K562 (cell line): ENCODE data around the gene STON2. TPM values are rescaled to one million over a fixed set of nuclear protein-coding genes. Genes with fewer than 3 reads are reported as not detected.

Source experiments
- ATAC-seq: fragments of 200-7000 bp; cut with Tn5 transposase; 3 replicates; pipeline ENCODE4 v1.9.1; 2020; ENCODE audit warnings: moderate library complexity
- BruUV-seq: library from RNA; stranded (reverse); fragments of 400-500 nt; replicated peaks from 2 replicates; lab custom pipeline; 2021; lab: Mats Ljungman, UMichigan
- CTCF ChIA-PET: fragments of 300-600 bp; formaldehyde crosslinking; extraction: SDS; loops from one replicate; lab custom pipeline; 2021; ENCODE audit warnings: low intra/inter-chr PET ratio; lab: Yijun Ruan, JAX
- POLR2A ChIA-PET: fragments of 300-600, 350-650 bp; sonication (Branson Sonifier 250); formaldehyde crosslinking; extraction: SDS; loops from one replicate; lab custom pipeline; 2021; ENCODE audit warnings: antibody characterized with exemption, inconsistent platforms; lab: Yijun Ruan, JAX
- DNase-seq, 4 experiments: peaks; one replicate each; pipeline versions ENCODE4 v3.0.0 to v3.0.0-alpha.2; 2011 to 2018; ENCODE audit warnings: low spot score in 3 of 4, mixed read lengths in 3 of 4; ENCODE audit errors: extremely low read depth in 1 of 4
- FAIRE-seq: peaks from 2 replicates; lab custom pipeline; 2011; peaks lifted over from hg19 to GRCh38; lab: Jason Lieb, UNC
- H2AFZ ChIP-seq: 2 replicates; pipeline ENCODE4 v1.6.0; 2011; ENCODE audit warnings: low read depth, low read length, control low read depth, inconsistent platforms
- H3K27ac ChIP-seq: fragments of 200-600 bp; 3 replicates; pipeline ENCODE4 v1.8.0; 2011; ENCODE audit warnings: low read depth, mild to moderate bottlenecking, control low read depth, inconsistent platforms, low read length, moderate library complexity, mixed read lengths; ENCODE audit errors: extremely low read depth
- H3K27me3 ChIP-seq, 2 experiments: fragments of 300-600 bp in 1 of 2; 2 replicates in 1 of 2; 3 replicates in 1 of 2; pipeline versions ENCODE4 v1.6.0 to v1.8.0; 2011; ENCODE audit warnings: inconsistent platforms in 2 of 2, low read length in 2 of 2, mild to moderate bottlenecking in 1 of 2, mixed read lengths in 1 of 2, moderate library complexity in 1 of 2; ENCODE audit not compliant: control insufficient read depth in 2 of 2, insufficient read depth in 2 of 2
- H3K36me3 ChIP-seq: fragments of 300-600 bp; 3 replicates; pipeline ENCODE4 v1.8.0; 2011; ENCODE audit warnings: mild to moderate bottlenecking, low read length, inconsistent platforms; ENCODE audit not compliant: control insufficient read depth, insufficient read depth
- H3K4me1 ChIP-seq, 2 experiments: fragments of 200-600 bp in 1 of 2; replicated peaks in 1 of 2; 2 replicates in 1 of 2; 3 replicates in 1 of 2; pipeline versions ENCODE4 v1.5.1 to v1.8.0; 2011; ENCODE audit warnings: inconsistent platforms in 2 of 2, low read length in 2 of 2, mild to moderate bottlenecking in 1 of 2, mixed read lengths in 1 of 2, moderate library complexity in 1 of 2; ENCODE audit not compliant: control insufficient read depth in 2 of 2, insufficient read depth in 2 of 2
- H3K4me2 ChIP-seq: 2 replicates; pipeline ENCODE4 v1.6.1; 2011; ENCODE audit warnings: low read length, control low read depth, inconsistent platforms, mixed read lengths; ENCODE audit not compliant: insufficient read depth
- H3K4me3 ChIP-seq: fragments of 200-600 bp; sonication (generic), shearing (Covaris generic); 2 replicates; pipeline ENCODE4 v1.5.1; 2016; ENCODE audit warnings: control low read depth, inconsistent platforms
- H3K79me2 ChIP-seq: fragments of 200-600 bp; 3 replicates; pipeline ENCODE4 v1.8.0; 2011; ENCODE audit warnings: low read length, inconsistent platforms; ENCODE audit not compliant: control insufficient read depth, insufficient read depth
- H3K9ac ChIP-seq, 2 experiments: 2 replicates each; pipeline versions ENCODE4 v1.6.0 to v1.6.1; 2011; ENCODE audit warnings: low read depth in 2 of 2, low read length in 2 of 2, control low read depth in 1 of 2, inconsistent platforms in 1 of 2, mild to moderate bottlenecking in 1 of 2, mixed read lengths in 1 of 2; ENCODE audit not compliant: insufficient read depth in 1 of 2
- H3K9me1 ChIP-seq: one replicate; pipeline ENCODE4 v1.6.0; 2011; ENCODE audit warnings: inconsistent platforms, mild to moderate bottlenecking, low read length, moderate library complexity; ENCODE audit not compliant: control insufficient read depth, insufficient read depth
- H3K9me3 ChIP-seq: replicated peaks from 2 replicates; pipeline ENCODE4 v1.5.1; 2011; ENCODE audit warnings: low read depth, low read length, inconsistent platforms; ENCODE audit not compliant: control insufficient read depth, insufficient read depth
- H4K20me1 ChIP-seq: replicated peaks from 2 replicates; pipeline ENCODE4 v1.6.1; 2011; ENCODE audit warnings: low read length, inconsistent platforms, mixed read lengths; ENCODE audit not compliant: control insufficient read depth, insufficient read depth
- ARNT ChIP-seq, 2 experiments: fragments of 450-650 bp; IDR thresholded peaks; 2 replicates each; pipeline ENCODE4 v1.6.1; 2016; ENCODE audit warnings: mild to moderate bottlenecking in 1 of 2
- ATF7 ChIP-seq: fragments of 450-650 bp; IDR thresholded peaks from 2 replicates; pipeline ENCODE4 v1.7.1; 2014; ENCODE audit warnings: mild to moderate bottlenecking, moderate library complexity
- DPF2 ChIP-seq: fragments of 450-650 bp; IDR thresholded peaks from 2 replicates; pipeline ENCODE4 v1.6.1; 2016
- E2F6 ChIP-seq, 2 experiments: IDR thresholded peaks; 2 replicates each; pipeline ENCODE4 v1.6.1; 2011; ENCODE audit warnings: borderline replicate concordance in 1 of 2, control low read depth in 1 of 2, low read depth in 1 of 2, low read length in 1 of 2, mild to moderate bottlenecking in 1 of 2, mixed read lengths in 1 of 2, moderate library complexity in 1 of 2; ENCODE audit not compliant: insufficient read depth in 1 of 2, insufficient read length in 1 of 2, poor library complexity in 1 of 2, severe bottlenecking in 1 of 2; ENCODE audit errors: extremely low read depth in 1 of 2
- FOXM1 ChIP-seq, 2 experiments: fragments of 450-650 bp in 1 of 2; sonication (generic) in 1 of 2; formaldehyde crosslinking in 1 of 2; IDR thresholded peaks; 2 replicates each; pipeline versions ENCODE4 v1.6.1 to v1.9.0; 2017 to 2022; ENCODE audit warnings: low read depth in 2 of 2, mild to moderate bottlenecking in 2 of 2, missing genetic modification reagents in 1 of 2, moderate library complexity in 1 of 2
- GABPB1 ChIP-seq: sonication (generic); formaldehyde crosslinking; IDR thresholded peaks from 2 replicates; pipeline ENCODE4 v1.8.0; 2022; ENCODE audit warnings: mild to moderate bottlenecking, missing genetic modification reagents
- HCFC1 ChIP-seq: IDR thresholded peaks from 2 replicates; pipeline ENCODE4 v1.6.1; 2012; ENCODE audit warnings: low read depth, low read length, improper control_type of control experiment
- HDAC1 ChIP-seq, 2 experiments: fragments of 450-650 bp; IDR thresholded peaks; 2 replicates each; pipeline ENCODE4 v1.6.1; 2016 to 2017; ENCODE audit warnings: inconsistent platforms in 1 of 2, mild to moderate bottlenecking in 1 of 2, moderate library complexity in 1 of 2
- HEY1 ChIP-seq: fragments of 250-450 bp; sonication (Bioruptor Pico); IDR thresholded peaks from 2 replicates; pipeline ENCODE4 v1.5.0; 2020; ENCODE audit warnings: mild to moderate bottlenecking, moderate library complexity, borderline replicate concordance
- IRF2 ChIP-seq: sonication (generic); formaldehyde crosslinking; IDR thresholded peaks from 2 replicates; pipeline ENCODE4 v1.8.1; 2022; ENCODE audit warnings: mild to moderate bottlenecking, missing genetic modification reagents
- MYNN ChIP-seq, 2 experiments: sonication (generic); formaldehyde crosslinking in 1 of 2; IDR thresholded peaks; 2 replicates each; pipeline versions ENCODE4 v1.5.0 to v1.6.1; 2016 to 2020; ENCODE audit warnings: antibody characterized with exemption in 1 of 2, missing genetic modification reagents in 1 of 2
- NCOA1 ChIP-seq: fragments of 450-650 bp; IDR thresholded peaks from 2 replicates; pipeline ENCODE4 v1.6.1; 2016; ENCODE audit warnings: low read depth
- NFIC ChIP-seq: fragments of 450-650 bp; IDR thresholded peaks from 2 replicates; pipeline ENCODE4 v1.6.1; 2017; ENCODE audit warnings: mild to moderate bottlenecking, inconsistent platforms
- NFXL1 ChIP-seq: fragments of 450-650 bp; formaldehyde crosslinking; IDR thresholded peaks from 2 replicates; pipeline ENCODE4 v1.4.0; 2021; ENCODE audit warnings: mild to moderate bottlenecking
- RBM14 ChIP-seq: fragments of 200-400 bp; formaldehyde crosslinking; IDR thresholded peaks from 2 replicates; pipeline ENCODE4 v1.6.1; 2018; ENCODE audit warnings: low read depth, mild to moderate bottlenecking, low read length, moderate library complexity, borderline replicate concordance; ENCODE audit not compliant: insufficient read depth
- RNF2 ChIP-seq: sonication (generic); IDR thresholded peaks from 2 replicates; pipeline ENCODE4 v1.6.1; 2016
- SAP30 ChIP-seq: fragments of 200-600 bp; sonication (generic); IDR thresholded peaks from 2 replicates; pipeline ENCODE4 v1.6.1; 2012; ENCODE audit warnings: borderline replicate concordance, low read depth, mild to moderate bottlenecking, moderate library complexity, low read length, control low read depth, inconsistent platforms; ENCODE audit not compliant: insufficient read depth, poor library complexity, severe bottlenecking
- ZNF146 ChIP-seq: IDR thresholded peaks from one replicate; pipeline ENCODE4 v1.6.1; 2018; ENCODE audit warnings: missing compliant biosample characterization; ENCODE audit not compliant: unreplicated experiment
- ZNF668 ChIP-seq: fragments of 250-450 bp; sonication (Bioruptor Pico); IDR thresholded peaks from 2 replicates; pipeline ENCODE4 v1.8.0; 2022; ENCODE audit warnings: mild to moderate bottlenecking, inconsistent platforms
- WGBS: fragments of 100-300 bp; shearing (Covaris generic); methylation state at CpG from one replicate; pipeline ENCODE4 v1.1.6; 2016; ENCODE audit warnings: low coverage, mixed read lengths; ENCODE audit not compliant: insufficient coverage; ENCODE audit errors: missing lambda C conversion rate; 5-methylcytosine and 5-hydroxymethylcytosine counted together
- in situ Hi-C: fragments of 300-500 bp; cut with MboI; formaldehyde crosslinking; loops from 4 replicates; pipeline ENCODE4 v1.15.0; 2018; ENCODE audit warnings: inconsistent platforms, mixed read lengths
- intact Hi-C: fragments of 100-400 bp; cut with micrococcal nuclease; formaldehyde crosslinking; loops from 2 replicates; pipeline ENCODE4 v1.14.2; 2022
- polyA plus RNA-seq, 8 experiments: library from polyadenylated mRNA; depleted of rRNA in 4 of 8; stranded (reverse) in 5 of 8; unstranded in 3 of 8; fragments of >200 nt; fragmentation: Nextera tagmentation in 2 of 8; fragmentation: Illumina TruSeq in 1 of 8; extraction: Ambion mirVana in 2 of 8; extraction: Trizol in 1 of 8; gene quantifications; 2 replicates each; pipeline versions ENCODE4 v1.2.1 to v1.2.3, GENCODE V29; 2011 to 2014; ENCODE audit warnings: inconsistent platforms in 1 of 8, missing spikeins in 1 of 8
- total RNA-seq, 7 experiments: library from RNA; depleted of rRNA in 6 of 7; stranded (reverse); fragments of >200 nt in 6 of 7; fragmentation: Illumina TruSeq in 2 of 7; extraction: Trizol in 2 of 7; gene quantifications; 2 replicates each; pipeline versions ENCODE4 v1.2.1 to v1.2.3, GENCODE V29; 2011 to 2021; ENCODE audit warnings: low replicate concordance in 1 of 7

STON2 gene
- total and polyA plus RNA-seq, 9 of the 15 experiments (the other 6 are each of a cell fraction or from before 2014, with no cell fraction given): 7.8 to 99.3 (median 53.5) TPM

GRCh38 chr14:81220580-81220829 is 179.6 kb downstream of the STON2 start (continued):
- peak; percentile 9; the same call in 1 of the 2 replicates for TF ChIP-seq DPF2
- no peak for TF ChIP-seq NFXL1 (CRISPR knock-in tag)

GRCh38 chr14:81219759-81220579 is 180.2 kb downstream of the STON2 start:
- TSS peak; percentile 60 for BruUV-seq
- Histone ChIP-seq H3K36me3 (peaks cover 20% of the 10 kb centered on the region), H3K4me2 (peak overlapping the region; percentile 74), H3K4me3 (peak overlapping the region; percentile 67), H3K27me3 (no peaks in the 10 kb centered on the region), H4K20me1 (no peaks in the 10 kb centered on the region), H3K9me1 (no peaks in the 10 kb centered on the region), H2AFZ (peak overlapping the region; percentile 29; the same call in 1 of the 2 replicates), H3K4me1 (peaks cover 3 to 17% of the 10 kb centered on the region in 2 experiments), H3K79me2 (peaks cover 60% of the 10 kb centered on the region), H3K27ac (peak overlapping the region; percentile 90), H3K9me3 (no peaks in the 10 kb centered on the region), H3K9ac (peak overlapping the region; percentile 96 to 98)
- intact Hi-C loops: loop anchor here (5.0 kb wide), 3 partner anchors 47 to 312 kb away; partner anchors contain the start of gene SEL1L
- peak; percentile 26 for FAIRE-seq
- ChIA-PET POLR2A (interaction anchor here (0.9 to 1.8 kb wide), 7 partner anchors 9 to 314 kb away, joined by 3 to 9 read pairs (median 4); partner anchors contain the start of gene SEL1L), CTCF (no interaction called here)
- ATAC-seq: peak; percentile 5; the same call in 2 of the 3 replicates
- DNase-seq: peak; percentile 29 to 49 (median 38)
- WGBS: 0% methylated on average over 12 of the region's 84 CpGs
- in situ Hi-C loops: no loop called here
- no peak for TF ChIP-seq HCFC1
- TF ChIP-seq ATF7: no peak
- no peak for TF ChIP-seq DPF2
- TF ChIP-seq E2F6 (IDR thresholded peaks at IDR 0.05; ENCODE audit: borderline replicate concordance in 1 of 2, extremely low read depth in 1 of 2, insufficient read depth in 1 of 2, insufficient read length in 1 of 2, low read depth in 1 of 2, low read length in 1 of 2, poor library complexity in 1 of 2, severe bottlenecking in 1 of 2): peak in 1 of 2 experiments; percentile 59
- no peak for TF ChIP-seq IRF2 (CRISPR knock-in tag)
- no peak for TF ChIP-seq HEY1 (CRISPR knock-in tag)
- TF ChIP-seq ZNF146: no peak
- TF ChIP-seq HDAC1 (IDR thresholded peaks at IDR 0.05): 0 out of 4 replicates have a peak, but pooled peaks of 1 of the 2 experiments have one; percentile 7
- no peak for TF ChIP-seq FOXM1 (IDR thresholded peaks at IDR 0.05; ENCODE audit: low read depth)
- 0 out of 2 replicates have a peak, but pooled peaks have one; percentile 8 for TF ChIP-seq FOXM1 (CRISPR knock-in tag; IDR thresholded peaks at IDR 0.05; ENCODE audit: low read depth)
- TF ChIP-seq NCOA1: no peak
- peak; percentile 3; the same call in 1 of the 2 replicates for TF ChIP-seq GABPB1 (CRISPR knock-in tag)
- TF ChIP-seq SAP30: peak; percentile 14
- TF ChIP-seq ARNT (IDR thresholded peaks at IDR 0.05): no peak
- TF ChIP-seq NFIC: no peak
- no peak for TF ChIP-seq ZNF668 (CRISPR knock-in tag)
- no peak for TF ChIP-seq RBM14
- TF ChIP-seq MYNN (IDR thresholded peaks at IDR 0.05): no peak
- no peak for TF ChIP-seq MYNN (CRISPR knock-in tag; IDR thresholded peaks at IDR 0.05)
- TF ChIP-seq RNF2: no peak
